ENCODE measurements around the gene NUTM1. TPM values are rescaled to one million over a fixed set of nuclear protein-coding genes. Genes with fewer than 3 reads are reported as not detected.

NUTM1 gene
- total RNA-seq, 2 donors from 2014 or later, result not detected

DNA sequence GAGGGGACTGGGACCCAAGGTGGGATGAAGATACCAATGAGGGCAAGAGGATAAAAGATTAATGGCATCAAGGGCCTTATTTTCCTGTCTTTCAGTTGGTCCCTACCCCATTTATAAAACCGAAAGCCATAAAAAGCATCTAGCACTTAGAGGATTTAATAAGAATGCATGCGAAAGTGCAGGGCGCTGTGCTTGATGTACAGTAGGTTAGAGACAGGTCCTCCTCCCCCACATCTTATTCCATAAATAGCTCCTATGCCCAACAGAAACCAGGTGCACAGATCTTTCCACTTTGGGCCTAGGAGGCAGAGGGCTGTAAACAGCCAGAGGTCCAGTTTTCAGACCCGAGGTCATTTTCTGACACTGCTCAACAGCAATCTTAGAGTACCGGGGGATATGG lies 22.7 kb downstream of the NUTM1 start:
- Histone ChIP-seq H3K9ac (ENCODE audit: low read depth in 2 of 2, low read length in 2 of 2) (peak overlapping the region; percentile 64 to 92), H3K4me1 (peaks cover 8% of the 10 kb centered on the region)
- intact Hi-C loops (cut with DNase I), result loop anchor here (2.0 to 10.0 kb wide), 2 partner anchors 23 to 131 kb away; partner anchors contain the start of genes NOP10 and NUTM1

DNA sequence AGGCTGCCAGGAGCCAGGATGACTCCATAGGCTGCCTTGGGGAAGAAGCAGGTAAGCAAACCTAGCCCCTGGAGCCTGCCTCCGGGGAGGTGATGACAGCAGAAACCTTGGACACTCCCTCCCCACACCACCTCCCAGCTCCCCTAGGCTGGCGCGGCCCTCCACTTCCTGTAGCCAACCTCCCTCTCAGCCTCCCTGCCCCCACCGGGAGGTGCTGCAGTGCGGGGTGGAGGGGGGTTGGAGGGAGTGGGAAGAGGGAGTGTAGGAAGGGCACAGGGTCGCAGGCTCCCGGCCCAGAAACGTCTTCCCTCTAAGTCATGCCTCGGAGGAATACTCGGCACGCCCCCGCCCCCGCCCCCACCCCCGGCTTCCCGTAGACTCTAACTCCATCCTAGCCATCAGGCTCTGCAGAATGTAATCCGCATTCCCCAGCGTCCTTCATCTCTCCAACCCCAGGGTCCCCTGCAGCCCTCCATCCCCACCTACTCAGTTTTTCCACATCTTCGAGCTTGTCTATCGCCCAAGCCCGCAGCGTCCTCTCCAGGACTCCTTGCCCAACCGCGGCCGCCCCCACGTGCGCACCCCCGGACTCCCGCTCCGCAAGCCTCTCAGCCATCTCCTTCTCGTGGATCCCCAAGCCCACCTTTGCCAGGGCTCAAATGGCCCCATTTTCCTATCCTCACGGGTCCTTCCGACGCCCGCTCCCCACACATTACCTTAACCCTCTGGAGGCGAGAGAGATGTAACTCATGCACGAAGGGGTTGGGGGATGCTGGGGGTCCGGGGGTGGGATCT lies 23.4 kb downstream of the NUTM1 start:
- H3K4me1 ChIP-seq, result peaks cover 8% of the 10 kb centered on the region
- peak overlapping the region; percentile 76 for H3K4me3 ChIP-seq
- DNase-seq, result peak; percentile 91
- peak overlapping the region; percentile 82 to 92 for H3K9ac ChIP-seq (ENCODE audit: low read depth in 2 of 2, low read length in 2 of 2)
- no peaks in the 10 kb centered on the region for H3K27me3 ChIP-seq
- no peaks in the 10 kb centered on the region for H3K36me3 ChIP-seq
- H3K27ac ChIP-seq, result peak overlapping the region; percentile 100
- intact Hi-C loops (cut with DNase I), result loop anchor here (2.0 to 10.0 kb wide), 2 partner anchors 24 to 132 kb away; partner anchors contain the start of genes NOP10 and NUTM1
- H3K9me3 ChIP-seq, result no peaks in the 10 kb centered on the region
- TF ChIP-seq, protein P1, sequence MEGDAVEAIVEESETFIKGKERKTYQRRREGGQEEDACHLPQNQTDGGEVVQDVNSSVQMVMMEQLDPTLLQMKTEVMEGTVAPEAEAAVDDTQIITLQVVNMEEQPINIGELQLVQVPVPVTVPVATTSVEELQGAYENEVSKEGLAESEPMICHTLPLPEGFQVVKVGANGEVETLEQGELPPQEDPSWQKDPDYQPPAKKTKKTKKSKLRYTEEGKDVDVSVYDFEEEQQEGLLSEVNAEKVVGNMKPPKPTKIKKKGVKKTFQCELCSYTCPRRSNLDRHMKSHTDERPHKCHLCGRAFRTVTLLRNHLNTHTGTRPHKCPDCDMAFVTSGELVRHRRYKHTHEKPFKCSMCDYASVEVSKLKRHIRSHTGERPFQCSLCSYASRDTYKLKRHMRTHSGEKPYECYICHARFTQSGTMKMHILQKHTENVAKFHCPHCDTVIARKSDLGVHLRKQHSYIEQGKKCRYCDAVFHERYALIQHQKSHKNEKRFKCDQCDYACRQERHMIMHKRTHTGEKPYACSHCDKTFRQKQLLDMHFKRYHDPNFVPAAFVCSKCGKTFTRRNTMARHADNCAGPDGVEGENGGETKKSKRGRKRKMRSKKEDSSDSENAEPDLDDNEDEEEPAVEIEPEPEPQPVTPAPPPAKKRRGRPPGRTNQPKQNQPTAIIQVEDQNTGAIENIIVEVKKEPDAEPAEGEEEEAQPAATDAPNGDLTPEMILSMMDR (IDR thresholded peaks at IDR 0.05), result no peak

More for the DNA sequence above, 22.7 kb downstream of the NUTM1 start:
- H3K4me3 ChIP-seq, result peak overlapping the region; percentile 76
- H3K27me3 ChIP-seq, result no peaks in the 10 kb centered on the region
- H3K27ac ChIP-seq, result peak overlapping the region; percentile 100
- no peaks in the 10 kb centered on the region for H3K36me3 ChIP-seq
- no peaks in the 10 kb centered on the region for H3K9me3 ChIP-seq
- DNase-seq, result no peak
- TF ChIP-seq, protein P1 (IDR thresholded peaks at IDR 0.05), result no peak

DNA sequence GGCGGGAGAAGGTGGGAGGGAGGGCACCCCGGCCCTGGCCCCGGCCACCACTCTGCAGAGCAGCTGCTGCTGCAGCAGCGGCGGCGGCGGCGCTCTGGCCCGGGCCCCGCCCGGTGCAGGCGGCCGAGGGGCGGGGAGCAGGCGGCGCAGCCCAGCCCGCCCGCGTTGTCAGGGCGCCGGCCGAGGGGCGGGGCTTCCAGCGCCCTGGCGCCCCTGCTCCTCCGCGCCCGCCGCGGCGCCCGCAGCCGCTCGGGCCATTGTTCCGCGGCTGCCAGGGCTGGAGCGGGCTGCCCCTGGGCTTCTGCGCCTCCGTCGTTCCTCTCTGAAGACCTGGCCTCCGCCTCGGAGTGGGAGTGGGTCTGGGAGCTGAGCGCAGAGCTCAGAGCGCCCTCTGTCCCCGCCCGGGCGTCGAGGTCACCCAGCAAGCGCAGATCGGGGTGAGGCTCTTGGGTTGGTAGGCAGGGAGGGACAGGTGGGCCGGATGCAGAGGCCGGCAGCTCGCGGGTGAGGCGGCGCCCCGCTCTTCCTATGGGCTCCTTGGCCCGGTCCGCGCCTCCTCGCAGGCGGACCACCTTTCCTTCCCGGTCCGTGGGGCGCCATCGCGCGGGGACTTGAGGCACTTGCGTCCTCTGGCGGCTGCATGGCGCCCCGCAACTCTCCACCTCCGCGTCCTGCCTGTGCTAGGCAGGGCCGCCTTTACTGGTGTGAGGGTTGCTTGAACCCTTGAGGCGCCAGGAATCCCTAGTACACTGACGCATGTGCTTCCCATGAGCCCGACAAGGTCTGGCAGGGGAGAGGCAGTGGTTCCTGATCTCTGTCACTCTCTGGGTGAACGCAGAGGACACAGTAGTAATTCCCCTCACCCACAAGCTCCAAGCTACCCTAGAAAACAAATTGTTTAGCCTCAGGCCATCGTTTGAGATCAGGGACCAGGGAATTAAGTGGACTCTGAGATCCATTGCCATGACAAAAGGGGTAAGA lies 24.3 kb downstream of the NUTM1 start, which contains the start of gene LPCAT4:
Gene LPCAT4, minus strand, starts transcription at position 96 of the 981 bp plus-strand sequence. CDS start 96 bp downstream, outside the sequence.
- H3K4me1 ChIP-seq, result peaks cover 8% of the 10 kb centered on the region
- H3K4me3 ChIP-seq, result peak within 1 kb of the TSS; percentile 76
- H3K27me3 ChIP-seq, result no peaks in the 10 kb centered on the region
- H3K9me3 ChIP-seq, result no peaks in the 10 kb centered on the region
- H3K9ac ChIP-seq (ENCODE audit: low read depth in 2 of 2, low read length in 2 of 2), result peak within 1 kb of the TSS; percentile 89 to 92
- no peaks in the 10 kb centered on the region for H3K36me3 ChIP-seq
- TF ChIP-seq, protein P1 (IDR thresholded peaks at IDR 0.05), result peak; percentile 96
- DNase-seq, result peak; percentile 93
- H3K27ac ChIP-seq, result peak within 1 kb of the TSS; percentile 100
- intact Hi-C loops (cut with DNase I), result loop anchor here (2.0 to 10.0 kb wide), 2 partner anchors 25 to 133 kb away; partner anchors contain the start of genes NOP10 and NUTM1

DNA sequence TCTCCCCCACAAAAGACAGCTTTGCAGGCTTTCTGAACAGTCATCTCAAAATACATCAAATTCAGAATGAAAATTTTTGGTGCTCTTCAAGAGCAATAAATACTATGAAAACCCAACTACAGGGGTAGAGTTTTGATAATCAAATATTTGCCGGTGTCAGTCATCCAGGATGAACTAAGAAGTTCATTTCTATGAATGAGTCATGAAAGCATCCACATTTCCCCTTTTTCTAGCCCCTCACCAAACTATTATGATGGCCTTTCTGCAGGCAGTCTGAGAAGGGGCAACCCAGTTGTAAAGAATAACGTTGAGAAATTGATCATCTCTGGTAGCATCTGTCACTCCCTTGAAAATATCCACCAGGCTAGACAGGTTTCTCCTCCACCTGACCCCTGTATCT lies 27.0 kb downstream of the NUTM1 start:
- H3K27me3 ChIP-seq, result no peaks in the 10 kb centered on the region
- no peaks in the 10 kb centered on the region for H3K9me3 ChIP-seq
- H3K36me3 ChIP-seq, result no peaks in the 10 kb centered on the region
- TF ChIP-seq, protein P1 (IDR thresholded peaks at IDR 0.05), result no peak
- H3K9ac ChIP-seq (ENCODE audit: low read depth in 2 of 2, low read length in 2 of 2), result no peak overlapping the region
- H3K4me3 ChIP-seq, result no peak overlapping the region
- DNase-seq, result no peak
- intact Hi-C loops (cut with DNase I), result no loop called here
- peaks cover 5% of the 10 kb centered on the region for H3K4me1 ChIP-seq
- no peak overlapping the region for H3K27ac ChIP-seq

DNA sequence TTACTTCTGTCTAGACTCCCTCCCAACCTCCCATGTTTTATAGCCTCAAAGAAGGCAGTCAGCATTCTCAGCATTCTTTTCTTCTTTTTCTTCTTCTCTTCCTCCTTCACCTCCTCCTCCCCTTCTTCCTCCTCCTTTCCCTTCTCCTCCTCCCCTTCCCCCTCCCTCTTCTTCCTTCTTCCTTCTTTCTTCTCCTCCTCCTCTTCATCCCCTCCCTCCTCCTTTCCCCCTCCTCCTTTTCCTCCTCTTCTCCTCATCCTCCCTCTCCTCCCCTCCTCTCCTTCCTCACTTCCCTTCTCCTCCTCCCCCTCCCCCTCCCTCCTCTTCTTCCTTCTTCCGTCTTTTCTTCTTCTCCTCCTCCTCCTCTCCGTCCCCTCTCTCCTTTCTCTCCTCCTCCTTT lies 27.5 kb downstream of the NUTM1 start:
- H3K27ac ChIP-seq, result no peak overlapping the region
- no peak overlapping the region for H3K4me3 ChIP-seq
- no peak overlapping the region for H3K9ac ChIP-seq (ENCODE audit: low read depth in 2 of 2, low read length in 2 of 2)
- TF ChIP-seq, protein P1 (IDR thresholded peaks at IDR 0.05), result no peak
- DNase-seq, result no peak
- intact Hi-C loops (cut with DNase I), result no loop called here
- no peaks in the 10 kb centered on the region for H3K36me3 ChIP-seq
- no peaks in the 10 kb centered on the region for H3K27me3 ChIP-seq
- no peaks in the 10 kb centered on the region for H3K9me3 ChIP-seq
- peaks cover under 1% of the 10 kb centered on the region for H3K4me1 ChIP-seq

Measured in colonic mucosa (tissue), 4 donors.